ENCODE data around the gene LSM14A. TPM values are rescaled to one million over a fixed set of nuclear protein-coding genes. Genes with fewer than 3 reads are reported as not detected.

LSM14A gene
- total and polyA plus RNA-seq, 8 donors, result 32.0 to 56.8 (median 43.4) TPM

DNA sequence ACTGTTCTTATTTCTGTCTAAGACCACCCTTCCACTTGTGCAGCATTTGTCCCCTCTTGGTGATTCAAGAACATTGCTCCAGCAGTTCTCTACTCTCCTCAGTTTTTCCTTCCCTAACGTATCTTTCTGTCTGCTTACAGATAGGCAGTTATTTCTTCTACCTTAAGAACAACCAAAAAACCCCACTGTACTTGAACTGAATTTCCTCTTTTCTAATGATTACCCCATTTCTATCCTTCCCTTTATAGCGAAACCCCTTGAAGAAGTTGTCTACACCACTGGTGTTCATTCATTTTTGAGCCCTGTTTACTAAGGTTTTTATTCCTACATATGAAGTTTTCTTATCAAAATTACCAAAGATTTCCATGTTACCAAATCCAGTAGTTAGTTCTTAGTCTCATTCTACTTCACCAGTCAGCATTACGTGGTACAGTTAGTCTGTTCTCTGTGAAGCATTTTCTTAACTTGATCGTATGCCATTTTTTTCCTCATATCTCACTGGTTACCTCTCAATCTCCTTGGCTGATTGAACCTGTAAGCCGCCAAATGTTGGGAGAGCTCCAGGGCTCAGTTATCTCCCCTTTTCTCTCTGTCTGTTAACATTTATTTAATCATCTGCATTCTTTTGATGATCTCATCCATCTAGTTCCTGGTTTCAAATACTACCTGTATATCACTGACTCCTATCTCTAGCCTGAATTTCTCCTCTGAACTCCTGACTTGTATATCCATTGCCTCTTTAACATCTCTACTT is 9.0 kb downstream of the LSM14A start:
- intact Hi-C loops (cut with DNase I), result no loop called here
- Histone ChIP-seq H3K4me1 (peaks cover 43 to 74% (median 61%) of the 10 kb centered on the region in 3 donors), H3K36me3 (no peaks in the 10 kb centered on the region), H3K27me3 (no peaks in the 10 kb centered on the region), H3K9me3 (no peaks in the 10 kb centered on the region), H3K27ac (peak overlapping the region in 2 of 4 donors; percentile 8 to 24), H3K4me3 (no peak overlapping the region)
- ATAC-seq, result peak in 3 of 4 donors; percentile 21 to 55 (median 45)
- WGBS, 2 donors, result 45 to 48% methylated on average over 5 of the region's 5 CpGs
- TF ChIP-seq, protein P1, sequence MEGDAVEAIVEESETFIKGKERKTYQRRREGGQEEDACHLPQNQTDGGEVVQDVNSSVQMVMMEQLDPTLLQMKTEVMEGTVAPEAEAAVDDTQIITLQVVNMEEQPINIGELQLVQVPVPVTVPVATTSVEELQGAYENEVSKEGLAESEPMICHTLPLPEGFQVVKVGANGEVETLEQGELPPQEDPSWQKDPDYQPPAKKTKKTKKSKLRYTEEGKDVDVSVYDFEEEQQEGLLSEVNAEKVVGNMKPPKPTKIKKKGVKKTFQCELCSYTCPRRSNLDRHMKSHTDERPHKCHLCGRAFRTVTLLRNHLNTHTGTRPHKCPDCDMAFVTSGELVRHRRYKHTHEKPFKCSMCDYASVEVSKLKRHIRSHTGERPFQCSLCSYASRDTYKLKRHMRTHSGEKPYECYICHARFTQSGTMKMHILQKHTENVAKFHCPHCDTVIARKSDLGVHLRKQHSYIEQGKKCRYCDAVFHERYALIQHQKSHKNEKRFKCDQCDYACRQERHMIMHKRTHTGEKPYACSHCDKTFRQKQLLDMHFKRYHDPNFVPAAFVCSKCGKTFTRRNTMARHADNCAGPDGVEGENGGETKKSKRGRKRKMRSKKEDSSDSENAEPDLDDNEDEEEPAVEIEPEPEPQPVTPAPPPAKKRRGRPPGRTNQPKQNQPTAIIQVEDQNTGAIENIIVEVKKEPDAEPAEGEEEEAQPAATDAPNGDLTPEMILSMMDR (IDR thresholded peaks at IDR 0.05), result no peak
- no peak for FAIRE-seq
- no peak for DNase-seq

- no peak for ATAC-seq
- H3K27ac ChIP-seq, result peak overlapping the region in 1 of 4 donors; percentile 24
- no peak for FAIRE-seq
Observed at GRCh38 chr19:34182125-34182524, 9.8 kb downstream of the LSM14A start.

GRCh38 chr19:34184880-34185491 is 12.7 kb downstream of the LSM14A start:
- DNase-seq, result no peak
- Histone ChIP-seq H3K4me3 (no peak overlapping the region), H3K4me1 (peaks cover 30 to 62% (median 37%) of the 10 kb centered on the region in 3 donors), H3K36me3 (no peaks in the 10 kb centered on the region), H3K9me3 (no peaks in the 10 kb centered on the region), H3K27ac (no peak overlapping the region), H3K27me3 (no peaks in the 10 kb centered on the region)
- no peak for ATAC-seq
- WGBS, 2 donors, result 67 to 78% methylated on average over 6 of the region's 6 CpGs
- FAIRE-seq, result no peak
- TF ChIP-seq, protein P1 (IDR thresholded peaks at IDR 0.05), result no peak
- intact Hi-C loops (cut with DNase I), result no loop called here

More at GRCh38 chr19:34182125-34182524, 9.8 kb downstream of the LSM14A start:
- peaks cover 37 to 66% (median 53%) of the 10 kb centered on the region in 3 donors for H3K4me1 ChIP-seq
- H3K27me3 ChIP-seq, result no peaks in the 10 kb centered on the region
- H3K9me3 ChIP-seq, result no peaks in the 10 kb centered on the region
- H3K36me3 ChIP-seq, result no peaks in the 10 kb centered on the region
- TF ChIP-seq, protein P1 (IDR thresholded peaks at IDR 0.05), result no peak
- intact Hi-C loops (cut with DNase I), result no loop called here
- no peak for DNase-seq
- no peak overlapping the region for H3K4me3 ChIP-seq

DNA sequence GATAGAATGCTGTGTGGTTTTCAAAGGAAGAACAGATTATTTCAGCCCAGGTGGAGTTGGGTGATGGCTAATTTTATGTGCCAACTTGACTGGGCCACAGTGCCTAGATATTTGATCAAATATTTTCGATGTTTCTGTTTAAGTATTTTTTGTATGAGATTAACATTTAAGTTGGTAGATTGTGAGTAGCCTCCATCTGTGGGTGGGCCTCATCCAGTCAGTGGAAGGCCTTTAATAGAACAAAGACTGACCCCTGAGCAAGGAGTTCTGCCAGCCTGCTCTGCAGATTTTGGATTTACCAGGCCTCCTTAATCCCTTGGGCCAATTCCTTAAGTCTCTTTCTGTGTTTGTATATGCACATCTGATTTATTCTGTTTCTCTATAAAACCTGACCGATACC is 13.9 kb downstream of the LSM14A start:
- TF ChIP-seq, protein P1 (IDR thresholded peaks at IDR 0.05), result no peak
- H3K4me1 ChIP-seq, result peaks cover 33 to 58% (median 37%) of the 10 kb centered on the region in 3 donors
- no peaks in the 10 kb centered on the region for H3K9me3 ChIP-seq
- H3K36me3 ChIP-seq, result no peaks in the 10 kb centered on the region
- no peak overlapping the region for H3K27ac ChIP-seq
- FAIRE-seq, result no peak
- DNase-seq, result no peak
- intact Hi-C loops (cut with DNase I), result no loop called here
- no peak for ATAC-seq
- no peak overlapping the region for H3K4me3 ChIP-seq
- no peaks in the 10 kb centered on the region for H3K27me3 ChIP-seq
- WGBS, 2 donors, result 78 to 81% methylated on average over 2 of the region's 2 CpGs

- no peak for FAIRE-seq
- peaks cover 28 to 52% (median 31%) of the 10 kb centered on the region in 3 donors for H3K4me1 ChIP-seq
- no peak overlapping the region for H3K4me3 ChIP-seq
- WGBS, 2 donors, result 98% methylated on average over 8 of the region's 8 CpGs
- no peaks in the 10 kb centered on the region for H3K9me3 ChIP-seq
- TF ChIP-seq, protein P1 (IDR thresholded peaks at IDR 0.05), result no peak
- no peak overlapping the region for H3K27ac ChIP-seq
- no peak for DNase-seq
- intact Hi-C loops (cut with DNase I), result no loop called here
- H3K27me3 ChIP-seq, result no peaks in the 10 kb centered on the region
- ATAC-seq, result no peak
- H3K36me3 ChIP-seq, result no peaks in the 10 kb centered on the region
Observed at GRCh38 chr19:34187011-34187410, 14.7 kb downstream of the LSM14A start.

Measured in pancreas (tissue), 10 donors.